NCI-H460 (cell line): ENCODE measurements around the gene MPC2. TPM values are rescaled to one million over a fixed set of nuclear protein-coding genes. Genes with fewer than 3 reads are reported as not detected.
"Not testable (repeated sequence)": the region's sequence is repeated elsewhere in the genome, so short reads cannot be mapped to it uniquely, and the experiment has no call there.

ENCODE experiments used
- DNase-seq: peaks from one replicate; pipeline ENCODE4 v3.0.0-alpha.2; 2016; ENCODE audit warnings: low read depth; ENCODE audit errors: extremely low read depth
- total RNA-seq: library from RNA; depleted of rRNA; stranded (reverse); fragments of >200 nt; shearing (Covaris generic); gene quantifications from 2 replicates; pipeline ENCODE4 v1.2.3, GENCODE V29; 2014

Gene MPC2
- total RNA-seq, 1 experiment from 2014 or later, result 80.3 TPM

- DNase-seq, result no peak
Measured at GRCh38 chr1:167909691-167910180, 27.1 kb downstream of the MPC2 start.

GRCh38 chr1:167905671-167906070 lies 31.2 kb downstream of the MPC2 start:
- DNase-seq, result no peak

- no peak for DNase-seq
Measured at GRCh38 chr1:167905182-167905581, 31.7 kb downstream of the MPC2 start.

GRCh38 chr1:167904652-167905130 lies 32.2 kb downstream of the MPC2 start:
- DNase-seq, result peak; percentile 33

- DNase-seq, result no peak
Measured at GRCh38 chr1:167900907-167901306, 36.0 kb downstream of the MPC2 start.

- no peak for DNase-seq
Measured at GRCh38 chr1:167899253-167899681, 37.6 kb downstream of the MPC2 start.

- DNase-seq, result no peak
Measured at GRCh38 chr1:167898578-167899222, 38.2 kb downstream of the MPC2 start.

GRCh38 chr1:167893798-167894197 lies 43.1 kb downstream of the MPC2 start:
- no peak for DNase-seq

- DNase-seq, result no peak
Measured at GRCh38 chr1:167890400-167890799, 46.5 kb downstream of the MPC2 start.

GRCh38 chr1:167887187-167887586 lies 49.7 kb downstream of the MPC2 start:
- not testable (repeated sequence) for DNase-seq

- DNase-seq, result no peak
Measured at GRCh38 chr1:167882376-167882775, 54.5 kb downstream of the MPC2 start.

GRCh38 chr1:167881786-167882185 lies 55.1 kb downstream of the MPC2 start:
- no peak for DNase-seq

GRCh38 chr1:167881069-167881468 lies 55.8 kb downstream of the MPC2 start:
- no peak for DNase-seq

- DNase-seq, result no peak
Measured at GRCh38 chr1:167880580-167881021, 56.3 kb downstream of the MPC2 start.

GRCh38 chr1:167879508-167879907 lies 57.4 kb downstream of the MPC2 start:
- no peak for DNase-seq

GRCh38 chr1:167878372-167879160 lies 58.3 kb downstream of the MPC2 start:
- no peak for DNase-seq

- no peak for DNase-seq
Measured at GRCh38 chr1:167876597-167877175, 60.2 kb downstream of the MPC2 start.

- DNase-seq, result no peak
Measured at GRCh38 chr1:167871331-167871730, 65.5 kb downstream of the MPC2 start.

- DNase-seq, result not testable (repeated sequence)
Measured at GRCh38 chr1:167869157-167870001, 67.5 kb downstream of the MPC2 start.

GRCh38 chr1:167866739-167867414 lies 70.0 kb downstream of the MPC2 start:
- not testable (repeated sequence) for DNase-seq
